GM12891 (cell line): Measurements from ENCODE around the gene TEDC2.
A peak's percentile ranks its signal among the peaks of the same experiment; 100 is the strongest.
"Not testable (repeated sequence)": the region's sequence is repeated elsewhere in the genome, so short reads cannot be mapped to it uniquely, and the experiment has no call there.

Experiments
- DNase-seq: peaks from one replicate; pipeline ENCODE4 v3.0.0; 2011; ENCODE audit warnings: low spot score; ENCODE audit not compliant: insufficient read length
- FAIRE-seq: peaks from 2 replicates; lab custom pipeline; 2011; peaks lifted over from hg19 to GRCh38; lab: Jason Lieb, UNC
- PAX5 ChIP-seq: IDR thresholded peaks from 2 replicates; pipeline ENCODE4 v1.6.1; 2011; ENCODE audit warnings: low read length, moderate library complexity, mild to moderate bottlenecking; ENCODE audit not compliant: insufficient read depth, severe bottlenecking
- POLR2A ChIP-seq: IDR thresholded peaks from 2 replicates; pipeline ENCODE4 v1.6.1; 2011; ENCODE audit warnings: low read depth, low read length, control low read depth
- POLR2AphosphoS5 ChIP-seq: IDR thresholded peaks from 2 replicates; pipeline ENCODE4 v1.6.1; 2011; ENCODE audit warnings: low read depth, low read length, control low read depth
- POU2F2 ChIP-seq: IDR thresholded peaks from 2 replicates; pipeline ENCODE4 v1.6.1; 2011; ENCODE audit warnings: low read depth, mild to moderate bottlenecking, control low read depth, low read length, moderate library complexity
- SPI1 ChIP-seq: IDR thresholded peaks from 2 replicates; pipeline ENCODE4 v1.6.1; 2011; ENCODE audit warnings: low read depth, low read length, control low read depth
- TAF1 ChIP-seq: IDR thresholded peaks from 2 replicates; pipeline ENCODE4 v1.6.1; 2011; ENCODE audit warnings: low read depth, low read length, control low read depth

The TEDC2 gene

DNA sequence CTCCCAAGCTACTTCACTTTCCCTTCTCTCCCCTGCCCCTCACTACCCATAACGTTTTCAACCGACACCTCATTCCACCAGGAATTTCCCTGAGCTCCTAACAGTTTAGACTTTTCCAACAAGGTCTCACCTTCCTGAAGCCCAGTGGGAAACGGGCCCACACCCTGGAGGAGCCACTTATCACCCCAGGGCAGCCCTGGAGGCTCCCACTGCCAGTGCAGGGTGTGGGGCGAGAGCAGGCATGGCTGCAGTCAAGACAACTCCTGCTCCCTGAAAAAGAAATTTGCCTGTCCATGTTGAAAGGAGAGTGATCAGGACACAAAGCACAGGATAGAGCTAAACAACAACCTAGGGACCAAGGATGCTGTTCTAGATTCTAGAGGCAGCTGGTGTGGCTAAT lies 32.4 kb upstream of the TEDC2 start:
- TF ChIP-seq SPI1, result no peak
- DNase-seq (no peak), FAIRE-seq (no peak)

DNA sequence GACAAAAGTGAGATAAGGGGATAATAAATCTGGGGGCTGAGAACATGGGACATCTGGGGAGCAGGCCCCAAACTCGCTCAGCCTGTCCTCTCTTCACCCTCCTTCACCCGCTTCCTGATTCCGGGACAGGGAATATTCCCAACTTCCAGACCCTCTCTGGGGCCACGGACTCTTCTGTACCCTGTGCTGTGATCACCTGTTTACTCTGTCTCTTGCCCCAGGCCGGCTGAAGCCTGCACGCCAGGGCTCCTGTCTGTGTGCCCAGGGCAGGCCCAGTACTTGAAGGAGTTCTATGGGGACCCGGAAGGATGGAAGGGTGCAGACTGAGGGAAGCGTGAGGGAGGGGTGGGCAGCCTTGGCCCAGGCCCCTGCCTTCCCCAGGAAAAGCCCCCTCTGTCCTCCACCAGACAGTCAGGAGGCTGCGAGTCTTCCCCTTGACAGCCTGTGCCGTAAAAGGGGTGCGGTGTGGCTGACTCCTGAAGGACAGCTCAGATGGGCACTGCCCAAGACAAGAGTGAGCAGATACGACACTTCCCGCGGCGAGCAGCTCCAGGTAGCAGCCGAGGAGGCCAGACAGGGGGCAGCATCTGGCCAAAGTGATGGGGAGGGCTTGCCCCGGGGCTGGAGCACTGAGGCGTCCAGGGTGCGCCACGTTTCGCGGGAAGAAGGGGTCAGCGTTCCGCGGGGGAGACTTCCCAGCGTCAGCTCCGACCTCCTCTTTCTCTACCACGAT lies 31.7 kb upstream of the TEDC2 start:
- FAIRE-seq (no peak), DNase-seq (no peak)
- no peak for TF ChIP-seq POLR2A
- no peak for TF ChIP-seq SPI1
- TF ChIP-seq POU2F2, result no peak
- no peak for TF ChIP-seq TAF1
- no peak for TF ChIP-seq POLR2AphosphoS5
- no peak for TF ChIP-seq PAX5

DNA sequence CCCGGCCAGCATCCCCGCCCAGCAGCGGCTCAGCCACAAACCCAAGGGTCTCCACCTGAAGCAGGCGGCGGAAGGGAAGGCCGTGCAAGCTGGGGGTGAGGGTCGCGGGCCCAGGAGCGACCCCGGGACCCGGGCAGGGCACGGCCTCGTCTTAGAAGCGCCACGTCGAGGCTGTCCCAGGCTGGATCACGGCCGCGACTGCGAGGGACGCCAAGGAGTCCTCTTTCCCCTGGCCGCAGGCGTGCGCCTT lies 31.2 kb upstream of the TEDC2 start:
- no peak for DNase-seq
- FAIRE-seq, result no peak
- TF ChIP-seq SPI1 (no peak), POLR2AphosphoS5 (no peak), POLR2A (no peak), PAX5 (no peak), POU2F2 (no peak), TAF1 (no peak)

DNA sequence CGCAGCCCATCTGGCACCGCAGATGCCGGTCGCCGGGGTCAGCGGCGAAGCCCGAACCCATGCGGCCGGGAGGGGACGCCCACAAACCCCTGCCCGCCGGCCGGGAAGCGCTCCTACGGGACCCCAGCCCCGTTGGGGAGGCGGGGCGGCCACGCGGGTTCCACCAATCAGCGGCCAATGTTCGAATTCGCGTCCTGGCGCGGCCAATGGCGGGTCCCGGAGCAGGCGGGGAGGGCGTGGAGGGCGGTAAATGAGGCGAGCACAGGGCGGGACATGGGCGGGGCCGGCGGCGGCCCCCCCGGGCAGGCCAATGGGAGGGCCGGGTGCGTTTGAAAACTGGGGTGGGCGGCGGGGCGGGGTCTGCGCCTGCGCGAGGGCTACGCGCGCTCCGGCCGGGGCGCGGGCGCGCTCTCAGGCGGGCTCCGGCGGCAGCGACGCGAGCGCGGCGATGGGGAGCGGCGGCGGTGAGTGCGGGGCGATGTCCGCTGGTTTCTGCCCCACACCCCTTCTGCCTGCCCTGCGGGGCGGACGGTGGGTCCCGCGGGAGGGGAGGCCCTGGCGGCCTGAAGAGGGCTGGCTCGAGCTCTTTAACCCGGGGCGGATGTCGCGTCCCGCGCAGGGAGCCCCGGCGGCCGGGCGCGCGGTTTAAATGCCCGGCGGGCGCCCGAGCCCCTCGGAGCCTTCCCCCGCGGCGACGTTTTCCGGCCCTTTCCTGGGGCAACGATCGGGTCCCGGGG lies 30.7 kb upstream of the TEDC2 start, which contains the start of gene CCNF:
Gene CCNF, plus strand, starts transcription at position 414 of the 737 bp plus-strand sequence. Its CDS starts 35 bp downstream, at position 449.
- FAIRE-seq (peak; percentile 98), DNase-seq (peak; percentile 99)
- TF ChIP-seq TAF1 (no peak), POLR2A (no peak), POLR2AphosphoS5 (no peak), SPI1 (no peak), PAX5 (no peak)

DNA sequence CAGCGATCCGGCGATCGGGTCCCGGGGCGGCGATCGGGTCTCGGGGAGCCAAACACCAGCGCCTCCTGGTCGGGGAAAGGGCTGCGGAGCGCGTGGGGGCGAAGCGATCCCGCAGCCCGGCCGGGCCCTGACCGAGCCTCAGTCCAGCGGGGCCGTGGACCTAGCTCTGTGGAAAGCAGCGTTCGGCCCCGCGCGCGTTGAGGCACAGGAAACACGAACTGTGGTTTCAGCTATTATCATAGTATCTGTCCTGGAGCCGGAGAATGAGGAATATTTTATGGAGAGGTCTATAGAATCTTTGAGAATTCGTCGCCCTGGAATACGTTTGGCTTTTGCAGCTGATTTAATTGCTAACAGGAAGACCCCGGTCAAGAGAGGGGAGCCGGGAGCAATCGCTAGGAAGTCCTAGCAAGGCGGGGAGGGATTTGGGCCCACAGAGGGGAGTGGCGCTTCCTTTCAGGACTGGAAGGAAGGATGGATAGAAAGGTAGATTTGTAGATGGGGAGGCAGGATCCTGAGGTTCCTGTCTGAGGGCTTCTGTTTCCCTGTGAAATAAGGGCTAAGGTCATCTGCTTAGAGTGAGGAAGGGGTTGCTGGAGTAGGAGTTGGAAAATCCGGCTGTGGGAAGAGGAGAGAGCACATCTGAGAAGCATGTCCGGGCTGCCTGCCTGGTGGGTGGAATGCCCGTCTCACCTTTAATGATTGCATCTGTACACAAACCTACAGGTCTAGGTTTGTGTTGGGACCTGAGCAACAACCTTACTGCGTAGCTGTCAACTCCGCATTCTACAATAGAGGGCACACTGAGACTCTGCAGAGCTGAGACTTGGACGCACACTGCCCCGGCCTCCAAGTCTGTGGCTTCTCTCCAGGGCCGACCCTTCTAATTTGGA lies 29.9 kb upstream of the TEDC2 start:
- TF ChIP-seq PAX5 (no peak), POLR2AphosphoS5 (no peak), POU2F2 (no peak), SPI1 (no peak), POLR2A (no peak), TAF1 (no peak)
- DNase-seq (no peak), FAIRE-seq (peak; percentile 87)

DNA sequence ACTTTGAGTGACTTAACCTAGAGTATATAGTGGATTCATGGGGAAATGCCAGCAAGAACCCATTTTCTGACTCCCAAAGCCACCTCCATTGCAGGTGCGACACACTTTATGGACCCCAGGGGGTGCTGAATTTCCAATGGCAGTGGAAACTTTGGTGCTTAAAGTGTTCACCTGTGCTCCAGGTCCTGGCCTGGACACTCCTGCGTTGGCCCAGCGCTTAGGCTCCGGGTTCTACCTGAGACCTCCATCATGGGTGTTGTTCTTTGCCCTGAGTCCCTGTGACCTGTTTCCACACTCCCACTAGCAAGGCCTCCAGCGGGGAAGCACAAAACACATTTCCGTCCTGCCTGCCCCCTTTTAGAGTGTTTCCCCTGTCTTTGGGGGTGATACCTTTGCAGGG lies 27.6 kb upstream of the TEDC2 start:
- DNase-seq (no peak), FAIRE-seq (no peak)
- TF ChIP-seq TAF1 (no peak), POU2F2 (no peak), POLR2A (no peak), SPI1 (no peak)

DNA sequence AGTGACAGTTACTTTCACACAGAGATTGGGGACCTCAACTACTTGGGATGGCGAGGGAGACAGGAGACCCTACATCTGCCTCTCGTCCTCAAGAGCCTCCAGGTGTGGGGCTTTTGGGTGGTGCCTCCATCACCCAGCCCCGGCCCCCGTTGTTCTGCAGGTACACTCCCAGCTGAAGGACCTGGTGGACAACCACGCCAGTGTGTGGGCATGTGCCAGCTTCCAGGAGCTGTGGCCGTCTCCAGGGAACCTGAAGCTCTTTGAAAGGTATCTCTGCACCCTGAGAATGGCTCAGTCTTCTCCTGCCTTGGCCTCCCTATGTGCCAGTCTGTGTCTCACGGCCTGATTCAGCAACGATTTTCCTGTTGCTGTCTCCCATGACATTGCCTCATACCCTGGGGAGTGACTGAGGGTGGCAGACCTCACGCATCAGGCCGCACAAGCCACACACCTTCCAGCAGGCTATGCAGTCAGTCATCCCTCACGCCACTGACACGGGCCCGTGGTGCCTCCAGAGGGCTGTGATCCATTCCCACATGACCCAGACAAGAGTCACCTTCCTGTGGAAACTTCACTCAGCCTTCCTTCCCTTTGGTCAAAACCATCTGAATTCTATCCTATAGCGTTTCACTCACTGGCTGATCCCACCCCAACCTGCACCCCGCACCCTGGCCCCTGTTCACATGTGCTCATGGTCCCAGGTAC lies 27.0 kb upstream of the TEDC2 start:
- DNase-seq (no peak), FAIRE-seq (no peak)
- TF ChIP-seq SPI1, result no peak
- TF ChIP-seq PAX5, result no peak
- no peak for TF ChIP-seq POLR2AphosphoS5
- TF ChIP-seq POLR2A, result no peak
- no peak for TF ChIP-seq TAF1
- TF ChIP-seq POU2F2, result no peak

DNA sequence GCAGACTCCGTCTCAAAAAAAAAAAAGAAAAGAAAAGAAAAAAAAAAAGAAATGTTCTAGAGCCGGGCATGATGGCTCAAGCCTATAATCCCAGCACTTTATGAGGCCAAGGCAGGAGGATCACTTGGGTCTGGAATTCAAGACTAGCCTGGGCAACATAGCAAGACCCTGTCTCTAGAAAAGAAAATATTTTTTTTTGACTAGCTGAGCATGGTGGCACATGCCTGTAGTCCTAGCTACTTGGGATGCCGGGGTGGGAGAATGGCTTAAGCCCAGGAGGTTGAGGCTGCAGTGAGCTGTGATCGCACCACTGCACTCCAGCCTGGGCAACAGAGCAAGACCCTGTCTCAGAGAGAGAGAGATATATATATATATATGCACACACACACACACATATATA lies 24.7 kb upstream of the TEDC2 start:
- FAIRE-seq, DNase-seq: not testable (repeated sequence)

DNA sequence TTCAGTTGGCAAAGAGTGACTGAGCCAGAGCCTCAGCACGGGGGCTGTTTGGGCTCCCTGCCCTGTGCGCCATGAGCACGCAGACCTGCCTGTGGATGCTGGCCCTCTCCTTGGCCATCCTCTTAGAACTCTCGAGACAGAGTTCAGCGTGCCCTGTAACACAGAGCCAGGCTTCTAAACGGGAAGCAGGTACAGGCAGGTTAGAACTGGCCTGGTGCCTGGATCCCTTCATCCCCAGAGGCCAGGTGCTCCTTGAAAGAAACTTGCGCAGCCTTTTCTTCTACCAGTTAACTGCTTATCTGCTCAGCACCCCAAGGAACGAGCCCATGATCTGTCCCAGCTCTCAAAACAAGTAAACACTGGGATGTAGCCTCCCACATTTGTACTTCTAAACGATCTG lies 23.8 kb upstream of the TEDC2 start:
- TF ChIP-seq POLR2A (no peak), TAF1 (no peak), POU2F2 (no peak), POLR2AphosphoS5 (no peak), SPI1 (no peak)
- no peak for DNase-seq
- no peak for FAIRE-seq
